K562 (cell line): ENCODE measurements around the gene PRC1. TPM values are rescaled to one million over a fixed set of nuclear protein-coding genes. Genes with fewer than 3 reads are reported as not detected.
A peak's percentile ranks its signal among the peaks of the same experiment; 100 is the strongest.

Source experiments
- ARID2 ChIP-seq: fragments of 450-650 bp; IDR thresholded peaks from 2 replicates; pipeline ENCODE4 v1.6.1; 2017; ENCODE audit warnings: antibody characterized with exemption, mild to moderate bottlenecking
- CBX1 ChIP-seq: sonication (generic); IDR thresholded peaks from 2 replicates; pipeline ENCODE4 v1.6.1; 2016; ENCODE audit warnings: antibody characterized with exemption, low read depth, mild to moderate bottlenecking
- CREB1 ChIP-seq, 2 experiments: sonication (generic) in 1 of 2; formaldehyde crosslinking in 1 of 2; IDR thresholded peaks; 2 replicates each; pipeline versions ENCODE4 v1.6.1 to v1.8.0; 2012 to 2022; ENCODE audit warnings: inconsistent platforms in 1 of 2, mild to moderate bottlenecking in 1 of 2, missing genetic modification reagents in 1 of 2, moderate library complexity in 1 of 2
- EP300 ChIP-seq: IDR thresholded peaks from 2 replicates; pipeline ENCODE4 v1.6.1; 2012; ENCODE audit warnings: low read length, improper control_type of control experiment
- FIP1L1 ChIP-seq: fragments of 200-400 bp; formaldehyde crosslinking; IDR thresholded peaks from 2 replicates; pipeline ENCODE4 v1.6.1; 2018; ENCODE audit warnings: mild to moderate bottlenecking, low read depth, low read length; ENCODE audit not compliant: poor library complexity, severe bottlenecking
- FOXA3 ChIP-seq, 2 experiments: fragments of 450-650 bp in 1 of 2; sonication (generic) in 1 of 2; formaldehyde crosslinking; IDR thresholded peaks in 1 of 2; conservative IDR thresholded peaks in 1 of 2; 2 replicates each; pipeline versions ENCODE4 v1.4.0 to v1.8.0; 2020 to 2022; ENCODE audit warnings: mild to moderate bottlenecking in 2 of 2, missing genetic modification reagents in 1 of 2
- FOXJ2 ChIP-seq: fragments of 200-800 bp; sonication (Bioruptor generic); IDR thresholded peaks from 2 replicates; pipeline ENCODE4 v1.6.1; 2016; ENCODE audit warnings: missing genetic modification characterization, missing compliant biosample characterization
- HDAC8 ChIP-seq: fragments of 450-650 bp; IDR thresholded peaks from 2 replicates; pipeline ENCODE4 v1.6.1; 2016; ENCODE audit warnings: mild to moderate bottlenecking, missing genetic modification characterization, moderate library complexity, missing compliant biosample characterization
- ILF3 ChIP-seq: fragments of 450-650 bp; IDR thresholded peaks from 2 replicates; pipeline ENCODE4 v1.6.1; 2018; ENCODE audit warnings: antibody characterized with exemption, mild to moderate bottlenecking, moderate library complexity, borderline replicate concordance
- MXI1 ChIP-seq: IDR thresholded peaks from 2 replicates; pipeline ENCODE4 v1.6.1; 2011; ENCODE audit warnings: low read depth, mild to moderate bottlenecking, improper control_type of control experiment, low read length
- POLR2B ChIP-seq: fragments of 450-650 bp; IDR thresholded peaks from 2 replicates; pipeline ENCODE4 v1.6.1; 2018; ENCODE audit warnings: low read depth; ENCODE audit not compliant: partially characterized antibody
- SMAD1 ChIP-seq: fragments of 150-350 bp; IDR thresholded peaks from 2 replicates; pipeline ENCODE4 v1.6.1; 2014; ENCODE audit warnings: low read length, low read depth; ENCODE audit not compliant: partially characterized antibody
- THRAP3 ChIP-seq: fragments of 450-650 bp; IDR thresholded peaks from 2 replicates; pipeline ENCODE4 v1.6.1; 2016; ENCODE audit warnings: mild to moderate bottlenecking, inconsistent platforms, borderline replicate concordance
- ZNF174 ChIP-seq: fragments of 250-450 bp; sonication (Bioruptor Pico); IDR thresholded peaks from 2 replicates; pipeline ENCODE4 v1.4.0; 2020; ENCODE audit warnings: mild to moderate bottlenecking
- polyA plus RNA-seq, 8 experiments: library from polyadenylated mRNA; depleted of rRNA in 4 of 8; stranded (reverse) in 5 of 8; unstranded in 3 of 8; fragments of >200 nt; fragmentation: Nextera tagmentation in 2 of 8; fragmentation: Illumina TruSeq in 1 of 8; extraction: Ambion mirVana in 2 of 8; extraction: Trizol in 1 of 8; gene quantifications; 2 replicates each; pipeline versions ENCODE4 v1.2.1 to v1.2.3, GENCODE V29; 2011 to 2014; ENCODE audit warnings: inconsistent platforms in 1 of 8, missing spikeins in 1 of 8
- total RNA-seq, 7 experiments: library from RNA; depleted of rRNA in 6 of 7; stranded (reverse); fragments of >200 nt in 6 of 7; fragmentation: Illumina TruSeq in 2 of 7; extraction: Trizol in 2 of 7; gene quantifications; 2 replicates each; pipeline versions ENCODE4 v1.2.1 to v1.2.3, GENCODE V29; 2011 to 2021; ENCODE audit warnings: low replicate concordance in 1 of 7
- TF ChIP-seq, protein P1 (sequence below): IDR thresholded peaks from 2 replicates; pipeline ENCODE4 v1.6.1; 2011; ENCODE audit warnings: borderline replicate concordance, low read depth, mild to moderate bottlenecking, moderate library complexity, low read length; ENCODE audit not compliant: insufficient read depth, poor library complexity, severe bottlenecking
- TF ChIP-seq, protein P2 (sequence below): sonication (generic); formaldehyde crosslinking; IDR thresholded peaks from 2 replicates; pipeline ENCODE4 v1.8.1; 2023; ENCODE audit warnings: mild to moderate bottlenecking, missing genetic modification reagents
- TF ChIP-seq, protein P3 (sequence below), 2 experiments: IDR thresholded peaks; 2 replicates each; pipeline ENCODE4 v1.6.1; 2011; ENCODE audit warnings: borderline replicate concordance in 1 of 2, control low read depth in 1 of 2, low read depth in 1 of 2, low read length in 1 of 2, mild to moderate bottlenecking in 1 of 2, mixed read lengths in 1 of 2, moderate library complexity in 1 of 2; ENCODE audit not compliant: insufficient read depth in 1 of 2, insufficient read length in 1 of 2, poor library complexity in 1 of 2, severe bottlenecking in 1 of 2; ENCODE audit errors: extremely low read depth in 1 of 2
- TF ChIP-seq, protein P4 (sequence below): fragments of 450-650 bp; formaldehyde crosslinking; IDR thresholded peaks from 2 replicates; pipeline ENCODE4 v1.4.0; 2020; ENCODE audit warnings: mild to moderate bottlenecking, mixed read lengths

PRC1 gene
- total and polyA plus RNA-seq, 9 of the 15 experiments (the other 6 are each of a cell fraction or from before 2014, with no cell fraction given): 156 to 391 (median 240) TPM

DNA sequence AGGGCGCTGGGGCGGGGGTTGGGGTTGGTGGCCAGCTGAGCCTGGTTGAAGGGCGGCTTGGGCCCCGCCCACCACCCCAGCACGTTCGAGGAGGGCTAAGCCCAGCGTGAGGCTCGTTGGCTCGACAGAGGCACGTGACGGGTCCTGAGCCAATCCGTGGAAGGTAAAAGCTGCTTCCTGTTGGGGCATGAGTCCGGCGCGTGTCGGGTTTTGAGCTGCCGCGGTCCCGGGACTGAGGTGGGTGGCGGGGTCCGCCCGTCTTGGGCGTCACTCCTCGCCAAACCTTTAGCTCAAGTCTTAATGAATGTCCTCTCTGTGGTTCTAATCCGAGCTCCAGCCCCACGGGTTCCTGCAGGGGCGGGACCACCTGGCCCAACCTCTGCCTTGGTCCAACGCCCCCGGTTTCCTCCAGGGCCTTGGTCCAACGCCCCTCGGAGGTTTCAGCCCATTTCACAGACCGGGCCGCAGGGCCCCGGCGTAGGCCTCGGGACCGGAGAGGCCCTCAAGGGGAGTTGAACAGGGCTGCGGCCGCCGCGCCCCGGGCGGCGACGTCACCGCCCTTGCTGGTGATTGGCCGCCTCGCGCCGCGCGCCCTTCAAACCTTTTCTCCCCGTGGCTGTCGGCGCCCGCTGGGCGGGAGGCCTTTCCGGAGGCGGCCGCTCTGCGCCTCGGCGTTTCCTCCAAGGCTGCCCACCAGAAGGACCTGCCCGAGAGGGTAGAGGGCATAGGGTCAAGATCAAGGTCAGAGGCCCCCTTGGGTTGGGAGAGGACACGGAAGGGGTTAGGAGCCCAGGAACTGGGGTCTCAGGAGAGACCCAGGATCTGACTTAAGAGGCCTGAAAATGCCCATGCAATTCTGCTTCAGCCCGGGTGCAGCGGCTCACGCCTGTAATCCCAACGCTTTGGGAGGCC lies 39.4 kb downstream of the PRC1 start, which contains the start of gene RCCD1 (continued):
- TF ChIP-seq ILF3 (peak; percentile 74; the same call in 1 of the 2 replicates), EP300 (peak; percentile 21; the same call in 1 of the 2 replicates), FOXJ2 (tag) (no peak), CBX1 (peak; percentile 95), POLR2B (peak; percentile 65), THRAP3 (no peak), MXI1 (peak; percentile 58; the same call in 1 of the 2 replicates), ZNF174 (CRISPR knock-in tag) (no peak), FIP1L1 (peak; percentile 84), ARID2 (no peak), HDAC8 (tag) (peak; percentile 82; the same call in 1 of the 2 replicates), FOXA3 (CRISPR knock-in tag; conservative IDR thresholded peaks at IDR 0.05 in 1 of 2, IDR thresholded peaks at IDR 0.05 in 1 of 2) (no peak), SMAD1 (peak; percentile 50), CREB1 (IDR thresholded peaks at IDR 0.05) (peak; percentile 71), CREB1 (CRISPR knock-in tag; IDR thresholded peaks at IDR 0.05) (peak; percentile 76; the same call in 1 of the 2 replicates)
- TF ChIP-seq, protein P1, sequence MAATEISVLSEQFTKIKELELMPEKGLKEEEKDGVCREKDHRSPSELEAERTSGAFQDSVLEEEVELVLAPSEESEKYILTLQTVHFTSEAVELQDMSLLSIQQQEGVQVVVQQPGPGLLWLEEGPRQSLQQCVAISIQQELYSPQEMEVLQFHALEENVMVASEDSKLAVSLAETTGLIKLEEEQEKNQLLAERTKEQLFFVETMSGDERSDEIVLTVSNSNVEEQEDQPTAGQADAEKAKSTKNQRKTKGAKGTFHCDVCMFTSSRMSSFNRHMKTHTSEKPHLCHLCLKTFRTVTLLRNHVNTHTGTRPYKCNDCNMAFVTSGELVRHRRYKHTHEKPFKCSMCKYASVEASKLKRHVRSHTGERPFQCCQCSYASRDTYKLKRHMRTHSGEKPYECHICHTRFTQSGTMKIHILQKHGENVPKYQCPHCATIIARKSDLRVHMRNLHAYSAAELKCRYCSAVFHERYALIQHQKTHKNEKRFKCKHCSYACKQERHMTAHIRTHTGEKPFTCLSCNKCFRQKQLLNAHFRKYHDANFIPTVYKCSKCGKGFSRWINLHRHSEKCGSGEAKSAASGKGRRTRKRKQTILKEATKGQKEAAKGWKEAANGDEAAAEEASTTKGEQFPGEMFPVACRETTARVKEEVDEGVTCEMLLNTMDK: peak; percentile 1
- TF ChIP-seq, protein P2, sequence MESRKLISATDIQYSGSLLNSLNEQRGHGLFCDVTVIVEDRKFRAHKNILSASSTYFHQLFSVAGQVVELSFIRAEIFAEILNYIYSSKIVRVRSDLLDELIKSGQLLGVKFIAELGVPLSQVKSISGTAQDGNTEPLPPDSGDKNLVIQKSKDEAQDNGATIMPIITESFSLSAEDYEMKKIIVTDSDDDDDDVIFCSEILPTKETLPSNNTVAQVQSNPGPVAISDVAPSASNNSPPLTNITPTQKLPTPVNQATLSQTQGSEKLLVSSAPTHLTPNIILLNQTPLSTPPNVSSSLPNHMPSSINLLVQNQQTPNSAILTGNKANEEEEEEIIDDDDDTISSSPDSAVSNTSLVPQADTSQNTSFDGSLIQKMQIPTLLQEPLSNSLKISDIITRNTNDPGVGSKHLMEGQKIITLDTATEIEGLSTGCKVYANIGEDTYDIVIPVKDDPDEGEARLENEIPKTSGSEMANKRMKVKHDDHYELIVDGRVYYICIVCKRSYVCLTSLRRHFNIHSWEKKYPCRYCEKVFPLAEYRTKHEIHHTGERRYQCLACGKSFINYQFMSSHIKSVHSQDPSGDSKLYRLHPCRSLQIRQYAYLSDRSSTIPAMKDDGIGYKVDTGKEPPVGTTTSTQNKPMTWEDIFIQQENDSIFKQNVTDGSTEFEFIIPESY: peak; percentile 48
- TF ChIP-seq, protein P3, sequence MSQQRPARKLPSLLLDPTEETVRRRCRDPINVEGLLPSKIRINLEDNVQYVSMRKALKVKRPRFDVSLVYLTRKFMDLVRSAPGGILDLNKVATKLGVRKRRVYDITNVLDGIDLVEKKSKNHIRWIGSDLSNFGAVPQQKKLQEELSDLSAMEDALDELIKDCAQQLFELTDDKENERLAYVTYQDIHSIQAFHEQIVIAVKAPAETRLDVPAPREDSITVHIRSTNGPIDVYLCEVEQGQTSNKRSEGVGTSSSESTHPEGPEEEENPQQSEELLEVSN (IDR thresholded peaks at IDR 0.05; ENCODE audit: borderline replicate concordance in 1 of 2, extremely low read depth in 1 of 2, insufficient read depth in 1 of 2, insufficient read length in 1 of 2, low read depth in 1 of 2, low read length in 1 of 2, poor library complexity in 1 of 2, severe bottlenecking in 1 of 2): peak; percentile 92 to 99
- TF ChIP-seq, protein P4, sequence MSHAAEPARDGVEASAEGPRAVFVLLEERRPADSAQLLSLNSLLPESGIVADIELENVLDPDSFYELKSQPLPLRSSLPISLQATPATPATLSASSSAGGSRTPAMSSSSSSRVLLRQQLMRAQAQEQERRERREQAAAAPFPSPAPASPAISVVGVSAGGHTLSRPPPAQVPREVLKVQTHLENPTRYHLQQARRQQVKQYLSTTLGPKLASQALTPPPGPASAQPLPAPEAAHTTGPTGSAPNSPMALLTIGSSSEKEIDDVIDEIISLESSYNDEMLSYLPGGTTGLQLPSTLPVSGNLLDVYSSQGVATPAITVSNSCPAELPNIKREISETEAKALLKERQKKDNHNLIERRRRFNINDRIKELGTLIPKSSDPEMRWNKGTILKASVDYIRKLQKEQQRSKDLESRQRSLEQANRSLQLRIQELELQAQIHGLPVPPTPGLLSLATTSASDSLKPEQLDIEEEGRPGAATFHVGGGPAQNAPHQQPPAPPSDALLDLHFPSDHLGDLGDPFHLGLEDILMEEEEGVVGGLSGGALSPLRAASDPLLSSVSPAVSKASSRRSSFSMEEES (CRISPR knock-in tag): peak; percentile 95
